HEK293T (cell line): ENCODE measurements around the gene PBRM1.

Experiments
- ARNT ChIP-seq: fragments of 450-650 bp; IDR thresholded peaks from 2 replicates; pipeline ENCODE4 v1.6.1; 2017; ENCODE audit warnings: mild to moderate bottlenecking
- BHLHE40 ChIP-seq: fragments of 450-650 bp; IDR thresholded peaks from 2 replicates; pipeline ENCODE4 v1.6.1; 2016; ENCODE audit warnings: mild to moderate bottlenecking, moderate library complexity, borderline replicate concordance
- ELF4 ChIP-seq: fragments of 450-650 bp; IDR thresholded peaks from 2 replicates; pipeline ENCODE4 v1.6.1; 2017; ENCODE audit warnings: antibody characterized with exemption
- FOXA1 ChIP-seq: fragments of 450-650 bp; IDR thresholded peaks from 2 replicates; pipeline ENCODE4 v1.6.1; 2016; ENCODE audit warnings: mild to moderate bottlenecking
- FOXK2 ChIP-seq: fragments of 450-650 bp; IDR thresholded peaks from 2 replicates; pipeline ENCODE4 v1.6.1; 2016; ENCODE audit warnings: mild to moderate bottlenecking
- FOXM1 ChIP-seq: fragments of 450-650 bp; IDR thresholded peaks from 2 replicates; pipeline ENCODE4 v1.6.1; 2017; ENCODE audit warnings: mild to moderate bottlenecking, borderline replicate concordance
- HDGF ChIP-seq: fragments of 450-650 bp; IDR thresholded peaks from 2 replicates; pipeline ENCODE4 v1.6.1; 2017; ENCODE audit warnings: antibody characterized with exemption, borderline replicate concordance
- L3MBTL2 ChIP-seq: fragments of 450-650 bp; conservative IDR thresholded peaks from 2 replicates; pipeline ENCODE4 v1.6.1; 2016; ENCODE audit warnings: mild to moderate bottlenecking
- LEF1 ChIP-seq: fragments of 450-650 bp; IDR thresholded peaks from 2 replicates; pipeline ENCODE4 v1.6.1; 2017; ENCODE audit warnings: mild to moderate bottlenecking, borderline replicate concordance
- NFRKB ChIP-seq: fragments of 450-650 bp; IDR thresholded peaks from 2 replicates; pipeline ENCODE4 v1.6.1; 2016; ENCODE audit warnings: mild to moderate bottlenecking, moderate library complexity
- PKNOX1 ChIP-seq: fragments of 450-650 bp; IDR thresholded peaks from 2 replicates; pipeline ENCODE4 v1.6.1; 2016
- SP1 ChIP-seq: fragments of 450-650 bp; IDR thresholded peaks from 2 replicates; pipeline ENCODE4 v1.6.1; 2017
- TARDBP ChIP-seq: fragments of 450-650 bp; IDR thresholded peaks from 2 replicates; pipeline ENCODE4 v1.6.1; 2016

GRCh38 chr3:52593103-52593502, 92.6 kb downstream of the PBRM1 start:
- no peak for TF ChIP-seq FOXK2
- TF ChIP-seq HDGF = no peak
- TF ChIP-seq PKNOX1 = no peak
- TF ChIP-seq LEF1 = no peak
- no peak for TF ChIP-seq FOXM1
- TF ChIP-seq SP1 = no peak
- TF ChIP-seq FOXA1 = no peak
- no peak for TF ChIP-seq ELF4
- TF ChIP-seq NFRKB = no peak
- TF ChIP-seq TARDBP = no peak
- TF ChIP-seq BHLHE40 = no peak
- TF ChIP-seq ARNT = no peak
- TF ChIP-seq L3MBTL2 = no peak
